ENCODE data around the gene KLRC1.
"Not testable (repeated sequence)": the region's sequence is repeated elsewhere in the genome, so short reads cannot be mapped to it uniquely, and the experiment has no call there.

KLRC1 gene

DNA sequence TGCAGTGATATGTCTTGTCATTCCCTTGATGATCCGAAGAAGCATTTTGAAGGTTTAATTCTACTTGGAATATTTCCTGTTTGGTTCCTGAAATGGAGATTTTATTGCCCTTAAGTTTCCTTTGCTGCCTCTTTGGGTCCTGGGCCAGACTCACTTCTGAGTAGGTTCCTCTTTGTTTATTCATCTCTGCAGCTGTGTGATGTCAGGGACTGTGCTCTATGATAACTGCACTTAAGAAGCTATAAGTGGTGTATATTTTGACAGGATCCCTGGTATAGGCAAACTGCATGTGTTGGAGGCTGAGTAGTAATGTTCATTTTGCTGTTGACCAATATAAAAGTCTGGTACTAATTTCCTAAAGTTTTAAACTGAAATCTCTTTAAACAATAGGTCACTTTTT is 43.8 kb downstream of the KLRC1 start, which contains the start of gene KLRC4:
KLRC4 (minus strand) TSS at position 366 of the 400 bp plus-strand sequence; CDS start at position 184, 182 bp downstream.
- DNase-seq: no peak

- DNase-seq: no peak
These were observed 44.3 kb downstream of the KLRC1 start for GRCh38 chr12:10408842-10409241.

GRCh38 chr12:10406725-10407124 is 46.5 kb downstream of the KLRC1 start:
- DNase-seq: no peak

- no peak for DNase-seq
These were observed 47.9 kb downstream of the KLRC1 start for GRCh38 chr12:10405294-10405693.

DNA sequence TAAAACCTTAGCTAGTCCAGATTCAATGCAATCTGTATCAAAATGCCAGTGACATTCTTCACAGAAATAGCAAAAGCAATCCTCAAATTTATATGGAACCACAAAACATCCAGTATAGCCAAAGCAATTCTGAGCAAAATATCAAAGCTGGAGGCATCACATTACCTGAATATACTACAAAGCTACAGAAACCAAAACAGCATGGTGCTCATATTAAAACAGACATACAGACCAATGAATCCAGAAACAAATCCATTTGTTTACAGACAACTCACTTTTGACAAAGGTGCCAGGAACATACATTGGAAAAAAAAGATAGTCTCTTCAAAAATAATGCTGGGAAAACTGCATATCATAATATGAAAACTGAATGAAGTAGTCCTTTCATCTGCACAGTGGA is 48.4 kb downstream of the KLRC1 start:
- no peak for DNase-seq

DNA sequence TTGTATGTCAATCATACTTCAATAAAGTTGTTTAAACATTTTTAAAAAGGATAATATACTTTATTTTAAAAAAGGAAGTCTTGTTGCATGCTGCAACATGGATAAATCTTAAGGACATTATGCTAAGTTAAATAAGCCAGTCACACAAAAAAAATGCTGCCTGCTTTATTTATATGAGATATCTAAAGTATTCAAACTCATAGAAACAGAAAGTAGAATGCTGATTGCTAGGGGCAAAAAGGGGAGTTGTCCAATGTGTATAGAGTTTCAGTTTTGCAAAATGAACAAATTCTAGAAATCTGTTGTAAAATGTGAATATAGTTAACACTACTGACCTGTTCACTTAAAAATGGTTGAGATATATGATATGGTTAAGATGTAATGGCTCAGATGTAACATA is 52.3 kb downstream of the KLRC1 start:
- no peak for DNase-seq

- no peak for DNase-seq
These were observed 55.0 kb downstream of the KLRC1 start for GRCh38 chr12:10398168-10398567.

- no peak for DNase-seq
These were observed 55.9 kb downstream of the KLRC1 start for GRCh38 chr12:10397296-10397695.

DNA sequence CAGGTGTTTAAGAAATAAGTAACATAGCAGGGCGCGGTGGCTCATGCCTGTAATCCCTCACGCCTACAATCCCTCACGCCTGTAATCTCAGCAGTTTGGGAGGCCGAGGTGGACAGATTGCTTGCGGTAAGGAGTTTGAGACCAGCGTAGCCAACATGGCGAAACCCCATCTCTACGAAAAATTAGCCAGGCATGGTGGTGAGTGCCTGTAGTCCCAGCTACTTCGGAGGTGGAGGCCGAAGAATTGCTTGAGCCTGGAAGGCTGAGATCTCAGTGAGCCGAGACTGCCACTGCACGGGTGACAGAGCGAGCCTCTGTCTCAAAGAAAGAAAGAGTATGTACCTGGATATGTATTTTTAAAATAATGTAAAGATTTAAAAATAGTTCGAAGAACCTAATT is 57.0 kb downstream of the KLRC1 start:
- not testable (repeated sequence) for DNase-seq
